ENCODE data around the gene AMPH. TPM values are rescaled to one million over a fixed set of nuclear protein-coding genes. Genes with fewer than 3 reads are reported as not detected.
A peak's percentile ranks its signal among the peaks of the same experiment; 100 is the strongest.
"Not testable (repeated sequence)": the region's sequence is repeated elsewhere in the genome, so short reads cannot be mapped to it uniquely, and the experiment has no call there.

AMPH gene
- total RNA-seq, 1 experiment from 2014 or later: 3.1 TPM

DNA sequence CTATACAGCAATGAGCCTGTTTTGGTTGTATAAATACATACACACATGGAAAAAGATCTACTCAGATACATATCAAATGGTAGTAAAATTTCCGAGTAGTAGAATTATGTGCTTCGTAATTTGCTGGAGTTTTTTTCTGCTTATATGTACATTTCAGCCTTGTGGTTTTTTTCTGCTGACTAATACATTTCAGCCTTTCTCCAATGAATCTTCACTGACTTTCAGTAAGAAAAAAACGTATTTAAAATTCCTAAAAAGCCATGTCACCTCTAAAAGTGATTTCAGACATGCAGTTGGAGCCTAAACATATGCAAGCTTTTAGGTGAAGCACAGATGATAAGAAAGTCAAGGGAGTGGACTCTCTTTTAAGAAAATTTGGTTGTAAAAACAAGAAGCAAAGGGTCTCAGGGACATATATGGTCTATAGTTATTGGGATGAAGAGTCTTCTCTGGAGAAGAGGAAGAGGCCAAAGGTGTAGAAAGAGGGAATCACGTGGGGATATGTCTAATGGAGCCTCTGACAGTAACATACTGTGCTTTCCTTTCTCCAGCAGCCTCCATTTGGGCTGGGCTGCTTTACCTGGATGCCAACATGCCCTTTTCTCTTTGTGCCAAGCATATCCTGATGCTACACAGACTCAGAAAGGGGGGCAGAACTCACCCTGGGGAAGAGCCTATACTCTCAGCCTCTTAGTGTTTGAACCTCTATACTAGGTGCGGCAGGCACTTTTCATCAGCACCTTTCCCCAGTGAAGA, 2.4 kb downstream of the AMPH start:
- DNase-seq (ENCODE audit: low read depth): peak; percentile 55

DNA sequence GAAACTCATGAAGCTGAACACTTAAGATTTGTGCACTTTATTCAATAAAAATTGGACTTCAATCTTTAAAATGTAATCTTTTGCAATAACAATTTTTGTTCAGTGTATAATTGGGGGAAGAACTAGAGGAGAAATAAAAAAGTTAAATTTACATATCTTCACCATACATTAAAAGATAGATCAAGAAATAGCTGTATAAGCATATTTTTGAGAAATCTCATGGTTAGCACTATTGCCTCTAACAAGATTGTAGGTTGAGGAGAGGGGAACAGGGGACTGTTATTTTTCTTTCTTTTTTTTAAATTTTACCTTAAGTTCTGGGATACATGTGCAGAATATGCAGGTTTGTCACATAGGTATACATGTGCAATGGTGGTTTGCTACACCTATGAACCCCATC, 5.3 kb downstream of the AMPH start:
- DNase-seq (ENCODE audit: low read depth): no peak

DNA sequence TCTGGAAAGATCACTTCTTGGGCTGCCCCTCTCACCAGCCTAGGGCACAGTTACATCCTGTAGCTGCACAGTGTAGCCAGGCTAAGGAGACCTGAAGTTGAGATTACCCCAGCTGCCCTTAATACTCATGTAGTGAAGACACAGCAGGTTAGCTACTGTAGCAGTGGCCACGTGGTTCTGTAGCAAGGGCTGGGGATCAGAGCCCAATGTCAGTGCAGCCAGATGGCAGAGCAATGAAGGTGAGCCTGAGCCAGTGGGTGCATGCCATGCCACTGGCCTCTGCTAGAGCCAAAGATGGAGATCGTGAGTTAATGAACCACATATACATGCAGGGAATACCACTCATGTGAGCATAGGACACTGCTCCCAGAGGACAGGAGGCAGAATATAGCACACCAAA, 15.5 kb downstream of the AMPH start:
- DNase-seq (ENCODE audit: low read depth): no peak

DNA sequence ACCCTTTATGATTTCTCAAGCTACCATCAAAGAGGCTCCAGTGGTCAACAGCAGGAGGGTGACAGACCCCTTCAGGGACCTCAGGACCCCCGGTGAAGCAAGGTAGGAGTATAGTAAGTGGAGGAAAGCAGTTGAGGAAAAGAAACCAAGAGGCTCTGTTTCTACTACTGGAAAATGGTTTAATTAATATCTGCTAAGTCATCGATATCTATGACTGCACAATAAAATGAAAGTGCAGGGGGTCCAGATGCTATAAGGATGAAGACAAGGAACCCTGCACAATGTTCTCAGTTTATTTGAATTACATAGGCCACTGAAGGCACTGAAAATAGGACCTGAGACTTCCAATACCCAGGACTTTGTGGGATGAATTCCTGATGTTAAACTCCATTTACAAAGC, 23.7 kb downstream of the AMPH start:
- no peak for DNase-seq (ENCODE audit: low read depth)

DNA sequence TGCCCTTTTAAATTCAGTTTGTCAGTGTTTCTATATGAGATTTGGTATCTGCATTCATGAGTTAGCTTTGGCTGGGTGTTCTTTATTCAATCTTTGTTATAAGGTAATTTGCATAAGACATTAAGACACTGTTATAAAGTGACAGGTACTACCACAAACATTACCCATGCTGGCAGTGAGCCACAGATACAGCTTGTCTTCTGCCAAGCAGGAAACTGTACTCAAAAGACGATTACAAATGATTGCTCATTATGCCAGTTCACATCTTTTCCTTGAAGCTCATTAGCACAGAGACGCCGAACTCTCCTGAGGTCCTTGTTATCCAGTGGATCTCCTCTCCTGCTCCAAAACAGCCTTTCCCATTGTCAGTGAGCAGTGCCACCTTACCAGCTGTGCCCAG, 30.4 kb downstream of the AMPH start:
- DNase-seq (ENCODE audit: low read depth): peak; percentile 15

DNA sequence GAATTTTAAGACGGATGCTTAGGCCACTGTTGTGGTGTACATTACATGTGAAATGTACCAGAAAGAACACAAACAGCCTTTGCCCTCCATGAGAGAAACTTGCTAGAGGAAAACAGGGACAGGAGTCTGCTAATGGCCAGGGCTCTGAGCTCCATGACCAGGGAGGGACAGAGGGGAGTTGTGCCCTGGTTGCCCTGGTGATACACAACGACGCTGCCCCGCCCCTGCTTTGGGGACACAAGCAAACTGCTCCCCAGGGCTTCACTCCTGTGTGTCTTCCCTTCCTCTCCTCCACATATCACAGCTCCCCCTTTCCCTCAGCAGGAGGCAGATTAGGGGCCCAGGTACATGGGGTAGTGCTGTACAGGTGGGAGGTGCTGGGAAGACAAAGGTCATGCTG, 36.2 kb downstream of the AMPH start:
- DNase-seq (ENCODE audit: low read depth): no peak

DNA sequence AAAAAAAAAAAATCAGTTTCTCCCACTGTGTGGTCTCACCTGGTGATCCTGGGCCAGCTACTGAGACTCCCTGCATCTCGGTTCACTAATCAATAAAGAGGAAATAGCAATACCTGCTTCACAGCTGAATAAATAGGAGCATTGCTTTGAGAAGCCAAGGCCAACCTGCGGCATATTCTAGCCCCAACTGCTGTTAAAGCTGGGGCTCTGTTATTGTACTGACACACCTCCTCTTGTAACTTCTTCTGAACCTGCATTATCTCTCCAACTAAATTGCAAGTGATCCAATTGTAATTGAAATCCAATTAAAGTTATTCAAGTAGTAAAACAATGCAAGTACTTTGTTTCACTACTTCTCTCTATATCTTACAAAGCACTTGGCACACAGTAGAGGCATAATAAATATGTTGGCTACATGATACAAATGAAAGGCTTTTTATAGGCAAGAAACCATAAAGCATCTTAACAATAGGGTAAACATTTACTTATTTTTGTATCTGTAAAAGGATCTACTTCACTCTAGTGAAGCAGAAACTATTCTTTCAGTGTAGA, 38.4 kb downstream of the AMPH start:
- no peak for DNase-seq (ENCODE audit: low read depth)

DNA sequence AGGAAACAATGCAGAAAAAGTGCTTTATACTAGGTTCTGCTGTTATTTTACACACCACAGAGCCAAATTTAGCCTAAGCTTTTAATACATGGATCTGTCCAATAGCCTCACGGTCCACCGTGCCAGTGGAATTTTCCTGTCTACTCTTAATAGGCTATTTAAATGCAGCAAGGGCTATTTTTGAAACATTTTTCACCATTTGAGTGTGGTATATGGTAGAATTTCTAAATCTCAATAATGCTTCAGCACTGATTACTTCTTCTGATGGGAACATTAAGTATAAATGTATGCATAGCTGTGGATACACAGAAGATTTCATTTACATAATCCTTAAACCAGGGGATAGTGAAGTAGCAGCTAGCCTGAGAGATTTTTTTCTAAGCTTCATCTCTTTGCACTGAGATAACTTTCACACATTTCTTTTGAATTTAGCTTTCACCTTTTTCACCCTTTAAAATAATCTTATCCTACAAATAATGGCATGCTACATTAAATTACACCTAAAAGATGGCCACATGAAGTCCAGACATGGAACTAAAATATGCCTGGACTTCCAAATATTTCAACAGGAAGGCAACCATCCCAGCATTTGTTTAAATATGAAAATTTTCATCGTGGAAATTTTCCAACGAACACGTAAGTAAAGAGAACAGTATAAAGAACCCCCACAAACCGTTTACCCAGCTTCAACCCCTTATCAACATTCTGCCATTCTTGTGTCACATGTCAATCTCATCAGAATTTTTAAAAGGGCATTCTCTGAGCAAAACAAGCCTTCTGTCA, 45.4 kb downstream of the AMPH start:
- no peak for DNase-seq (ENCODE audit: low read depth)

DNA sequence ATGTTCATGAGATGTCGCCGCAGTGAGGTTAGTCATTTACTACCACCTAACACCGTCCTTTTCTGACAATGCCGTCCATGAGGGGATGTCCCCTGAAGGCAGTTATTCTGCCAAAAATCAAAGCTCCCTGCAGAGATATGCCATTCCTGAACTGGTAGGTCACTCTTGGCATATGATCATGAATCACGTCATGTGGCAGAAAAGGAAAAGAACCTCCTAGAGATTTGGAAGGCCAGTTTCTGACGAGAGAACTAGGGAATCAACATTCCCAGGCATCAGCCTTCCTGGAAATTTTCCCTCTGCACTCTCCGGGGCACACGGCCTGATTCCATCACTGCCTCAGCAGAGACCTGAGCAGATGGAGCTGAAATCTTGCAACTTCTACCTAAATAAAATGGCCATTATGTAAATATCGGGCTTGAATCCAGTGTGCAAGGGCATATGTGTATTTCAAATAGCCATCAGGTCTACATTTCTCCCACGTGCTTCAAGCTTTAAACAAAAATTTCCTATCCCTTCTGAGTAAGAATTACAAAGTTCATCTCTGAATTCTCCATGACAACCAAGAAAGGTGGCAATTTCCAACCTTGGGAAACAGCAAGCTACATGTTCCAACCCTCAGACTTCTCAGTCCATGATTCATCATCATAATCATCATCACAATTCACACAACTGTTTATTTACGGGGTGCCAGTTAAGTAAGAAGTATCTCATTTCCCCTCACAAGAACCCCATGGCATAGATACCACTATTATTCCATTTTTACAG, 46.5 kb downstream of the AMPH start:
- DNase-seq (ENCODE audit: low read depth): peak; percentile 89

DNA sequence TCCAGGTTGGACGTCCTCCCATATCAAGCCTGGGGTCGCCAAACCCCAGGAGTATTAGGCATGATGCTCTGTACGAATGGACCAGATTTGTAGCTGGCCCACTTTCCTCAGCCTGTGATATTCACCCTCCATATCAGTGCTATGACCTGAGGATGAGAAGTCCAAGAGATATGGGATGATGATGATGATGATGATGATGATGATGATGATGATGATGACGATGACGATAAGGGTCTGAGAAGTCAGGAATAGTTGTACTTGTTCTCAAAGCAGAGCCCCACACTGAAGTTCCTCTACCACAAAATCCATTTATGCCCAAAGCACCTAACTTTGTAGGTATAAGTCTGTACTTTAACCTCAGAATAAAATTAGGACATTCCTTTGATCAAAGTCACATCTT, 50.7 kb downstream of the AMPH start:
- DNase-seq (ENCODE audit: low read depth): no peak

DNA sequence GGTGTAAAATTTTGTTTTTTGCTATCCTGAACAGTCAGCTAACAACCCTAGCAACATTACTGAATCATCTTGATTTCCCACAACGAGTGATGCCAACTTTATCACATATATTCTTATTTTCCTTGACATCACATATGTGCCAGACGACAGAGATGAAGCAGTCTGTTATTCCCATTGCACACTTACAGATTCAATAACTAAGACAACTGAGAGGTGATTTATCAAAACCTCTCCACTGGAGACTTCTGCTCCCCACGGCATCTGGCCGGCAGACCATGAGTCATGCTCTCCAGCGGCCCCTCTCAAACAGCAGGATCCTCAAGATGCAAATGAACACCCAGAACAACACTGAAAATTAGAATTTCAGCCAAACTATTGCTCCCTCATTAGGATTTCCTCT, 57.1 kb downstream of the AMPH start:
- peak; percentile 23 for DNase-seq (ENCODE audit: low read depth)

DNA sequence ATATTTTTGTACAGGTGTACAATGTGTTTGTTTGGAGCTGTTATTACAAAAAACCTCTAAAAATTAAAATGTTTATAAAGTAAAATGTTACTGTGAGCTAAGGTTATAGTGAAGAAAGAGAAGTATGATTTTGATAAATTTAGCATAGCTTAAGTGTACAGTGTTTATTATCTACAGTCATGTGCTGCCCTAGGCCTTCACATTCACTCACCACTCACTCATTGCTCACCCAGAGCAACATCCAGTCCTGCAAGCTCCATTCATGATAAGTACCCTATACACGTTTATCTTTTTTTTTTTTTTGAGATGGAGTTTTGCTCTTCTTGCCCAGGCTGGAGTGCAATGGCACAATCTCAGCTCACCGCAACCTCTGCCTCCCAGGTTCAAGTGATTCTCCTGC, 59.6 kb downstream of the AMPH start:
- DNase-seq (ENCODE audit: low read depth): not testable (repeated sequence)

DNA sequence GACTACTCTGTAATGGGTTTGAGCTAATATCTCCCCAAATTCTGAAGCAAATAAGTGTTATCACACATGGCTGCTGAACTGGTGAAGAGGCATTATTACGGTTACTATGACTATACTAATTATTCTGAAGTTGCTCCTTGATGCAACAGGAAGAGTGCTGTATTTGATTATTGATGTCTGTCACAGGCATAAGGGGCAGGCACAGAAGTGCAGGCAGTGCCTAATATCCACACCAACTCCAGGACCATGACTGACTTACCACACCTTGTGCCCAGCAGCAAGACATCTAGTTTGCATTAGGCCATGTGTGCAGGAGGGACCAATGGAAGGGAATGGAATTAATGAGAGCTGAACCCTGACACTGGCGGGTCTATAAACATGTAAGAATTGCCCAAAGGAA, 62.7 kb downstream of the AMPH start:
- DNase-seq (ENCODE audit: low read depth): no peak

DNA sequence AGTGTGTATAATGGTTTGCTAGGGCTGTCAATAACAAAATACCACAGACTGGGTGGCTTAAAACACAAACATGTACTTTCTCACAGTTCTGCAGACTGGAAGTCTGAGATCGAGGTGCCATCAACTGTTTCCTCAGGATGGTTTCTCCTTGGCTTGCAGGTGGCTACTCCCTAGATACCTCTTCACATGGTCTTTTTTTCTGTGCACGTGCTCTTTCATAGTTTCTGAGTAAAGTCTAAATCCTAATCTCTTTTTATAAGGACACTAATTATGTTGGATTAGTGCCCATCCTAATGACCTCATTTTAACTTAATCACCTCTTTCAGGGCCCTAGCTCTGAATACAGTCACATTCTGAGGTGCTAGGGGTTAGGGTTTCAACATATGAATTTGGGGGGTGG, 65.9 kb downstream of the AMPH start:
- peak; percentile 7 for DNase-seq (ENCODE audit: low read depth)

DNA sequence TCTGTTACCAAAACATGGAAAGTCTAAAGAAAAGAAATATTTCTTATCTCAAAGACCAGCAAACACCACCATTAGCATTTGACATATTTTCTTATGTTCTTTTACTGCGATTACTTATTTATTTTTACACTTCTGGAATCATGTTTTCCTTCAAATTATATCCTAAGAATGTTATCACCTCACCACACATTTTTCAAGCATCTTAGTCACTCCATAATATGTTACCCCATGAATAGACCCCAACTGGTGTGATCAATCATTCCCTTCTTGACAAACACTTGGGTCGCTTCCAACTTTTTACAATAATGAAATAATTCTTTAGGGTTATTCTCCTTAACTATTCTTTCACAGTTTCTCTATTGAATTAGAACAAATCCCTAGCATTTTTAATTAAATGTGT, 67.4 kb downstream of the AMPH start:
- DNase-seq (ENCODE audit: low read depth): peak; percentile 11

DNA sequence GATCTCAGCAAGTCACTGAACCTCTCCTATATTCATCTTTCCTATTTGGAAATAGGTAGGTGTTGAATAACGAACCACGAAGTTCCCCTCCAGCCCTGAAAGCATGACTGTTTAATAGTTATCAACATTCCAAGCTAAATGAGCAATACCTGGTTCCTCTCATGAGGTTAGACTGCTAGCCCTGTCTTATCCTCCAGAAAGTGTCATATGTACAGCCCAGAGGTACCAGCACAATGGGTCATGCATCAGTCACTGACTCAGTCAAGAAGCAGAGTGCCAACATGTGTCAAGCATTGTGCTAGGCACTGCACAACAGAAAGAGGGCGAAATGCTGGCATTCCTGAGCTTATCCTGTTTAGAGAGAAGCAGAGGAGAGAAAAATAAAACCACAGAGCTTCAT, 70.0 kb downstream of the AMPH start:
- DNase-seq (ENCODE audit: low read depth): peak; percentile 84

DNA sequence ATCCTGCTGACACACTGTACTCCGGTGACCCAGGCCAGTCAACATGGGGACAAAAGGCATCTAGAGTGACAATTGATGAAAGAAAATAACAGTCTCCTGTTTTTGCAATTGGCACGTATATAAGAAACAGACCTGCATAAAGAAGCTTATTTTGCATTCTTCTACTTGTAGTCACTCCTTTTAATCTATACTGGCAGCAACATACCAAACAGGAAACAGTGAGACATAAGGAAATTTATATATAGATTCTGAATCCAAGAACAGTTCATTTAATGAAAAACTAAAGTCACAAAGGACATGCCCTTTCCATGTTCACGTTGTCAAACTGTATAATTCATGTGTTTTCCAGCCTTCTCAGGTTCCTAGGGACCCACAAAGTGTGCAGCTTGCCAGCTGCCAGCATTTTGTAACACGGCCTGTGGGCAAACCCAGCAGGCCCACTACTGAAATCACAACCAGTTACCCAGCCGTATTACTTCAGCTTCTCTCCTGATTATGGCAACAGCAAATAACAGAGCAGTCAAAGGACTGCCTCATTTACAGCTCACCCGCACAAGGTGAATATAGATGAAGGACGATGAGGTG, 72.3 kb downstream of the AMPH start:
- DNase-seq (ENCODE audit: low read depth): no peak

DNA sequence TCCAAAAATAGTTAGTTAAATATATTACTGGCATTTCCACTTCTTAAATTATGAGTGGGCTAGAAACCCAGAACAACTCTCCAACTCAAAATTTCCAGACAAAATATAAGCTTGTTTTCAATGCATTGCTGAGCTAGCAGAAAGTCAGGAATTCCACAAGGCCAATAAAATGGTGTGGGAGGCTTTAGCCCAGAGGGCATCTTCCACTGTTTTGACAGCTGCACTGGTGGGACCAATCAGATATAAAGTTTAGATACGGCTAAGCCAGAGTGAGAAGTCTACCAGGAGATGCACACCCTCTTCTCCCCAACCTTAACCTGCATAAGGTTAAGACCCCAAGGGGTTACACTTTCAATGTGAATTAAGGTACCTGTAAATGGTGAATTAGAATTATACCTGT, 76.6 kb downstream of the AMPH start:
- peak; percentile 33 for DNase-seq (ENCODE audit: low read depth)

DNA sequence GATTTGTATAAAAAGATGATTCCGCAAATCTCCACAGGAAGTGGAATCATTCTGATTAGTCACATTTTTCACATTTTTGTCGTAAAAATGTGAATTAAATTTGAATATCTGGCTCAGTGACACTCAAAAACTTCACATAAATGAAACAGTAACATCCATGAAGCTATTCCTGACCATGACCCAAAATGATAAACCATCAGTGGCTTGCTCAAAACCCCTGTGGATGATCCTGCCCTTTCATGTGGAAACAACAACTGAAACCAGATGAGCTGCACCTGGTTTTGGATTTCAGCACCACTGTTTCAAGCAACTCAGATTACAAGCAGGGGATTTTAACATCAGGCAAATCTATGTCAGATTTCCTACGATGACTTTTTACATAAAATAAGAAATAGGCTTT, 80.3 kb downstream of the AMPH start:
- no peak for DNase-seq (ENCODE audit: low read depth)

DNA sequence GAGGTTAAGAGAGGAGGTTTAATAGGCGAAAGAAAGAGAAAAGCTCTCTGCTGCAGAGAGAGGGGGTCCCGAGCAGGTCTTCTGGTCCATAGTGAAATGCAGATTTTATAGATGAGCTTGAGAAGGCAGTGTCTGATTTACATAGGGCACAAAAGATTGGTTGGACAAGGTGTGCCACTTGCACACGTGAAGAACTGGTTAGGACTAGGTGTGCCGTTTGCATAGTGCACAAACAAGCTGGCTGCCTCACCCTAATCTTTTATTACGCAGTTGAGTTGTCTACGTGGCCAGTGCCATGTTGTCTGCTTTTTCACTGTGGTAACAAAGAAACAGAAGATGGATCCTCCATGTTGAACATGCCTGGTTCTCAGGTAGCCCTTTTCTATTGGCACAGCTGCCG, 82.6 kb downstream of the AMPH start:
- no peak for DNase-seq (ENCODE audit: low read depth)

DNA sequence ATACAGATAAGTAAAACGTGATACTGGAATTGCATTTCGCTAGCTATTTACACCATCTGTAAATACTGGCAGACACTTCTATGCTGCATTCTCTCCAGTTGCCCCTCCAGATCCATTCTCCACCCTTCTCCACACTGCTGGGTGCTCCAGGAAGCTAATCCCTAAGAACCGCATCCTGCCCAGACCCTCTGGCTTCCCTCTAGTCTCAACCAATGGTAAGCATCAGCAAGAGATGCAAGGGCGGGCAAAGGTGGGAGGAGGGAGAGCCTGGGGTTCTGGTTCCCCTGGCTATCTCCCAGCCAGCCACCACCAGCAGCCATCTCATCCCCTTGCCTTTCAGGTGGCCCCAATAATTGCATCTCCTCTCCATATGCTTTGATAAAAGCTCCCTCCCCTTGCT, 84.4 kb downstream of the AMPH start:
- DNase-seq (ENCODE audit: low read depth): no peak

DNA sequence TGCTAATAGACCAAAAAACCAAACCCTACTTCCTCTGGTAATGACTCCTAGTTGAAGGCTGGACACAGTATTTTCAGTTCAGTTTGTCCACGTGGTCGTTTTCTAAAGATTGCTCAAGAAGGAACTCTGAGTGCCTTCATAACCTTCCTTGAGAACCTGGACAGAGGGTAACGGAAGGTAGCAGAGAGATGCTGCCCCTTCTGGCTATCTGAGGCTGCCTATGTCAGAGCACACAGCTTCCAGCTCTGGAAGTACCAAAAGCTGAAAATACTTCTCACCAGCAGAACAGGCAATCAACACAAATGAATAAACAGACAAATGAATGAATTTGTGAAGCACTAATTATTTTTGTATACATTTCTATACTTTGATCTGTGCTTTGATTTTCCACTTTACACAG, 85.2 kb downstream of the AMPH start:
- no peak for DNase-seq (ENCODE audit: low read depth)

All from M059J (cell line).